SU-DHL-6 (cell line): Measurements from ENCODE around the gene HS6ST3.

Experiments used
- H2AFZ ChIP-seq: fragments of 200-600 bp; sonication (generic); 2 replicates; pipeline ENCODE4 v1.6.1; 2014; ENCODE audit warnings: low read depth, mild to moderate bottlenecking, moderate library complexity, mixed read lengths, antibody characterized with exemption, low read length; ENCODE audit not compliant: severe bottlenecking
- H3F3A ChIP-seq: fragments of 200-600 bp; shearing (Covaris generic); 2 replicates; pipeline ENCODE4 v1.6.0; 2016; ENCODE audit warnings: antibody characterized with exemption, mild to moderate bottlenecking; ENCODE audit not compliant: insufficient read depth
- H3K27ac ChIP-seq: fragments of 200-600 bp; sonication (generic); 2 replicates; pipeline ENCODE4 v1.5.1; 2016; ENCODE audit warnings: low read depth, mild to moderate bottlenecking, low read length, moderate library complexity, mixed read lengths
- H3K27me3 ChIP-seq: fragments of 200-600 bp; sonication (generic), shearing (Covaris generic); 2 replicates; pipeline ENCODE4 v1.6.0; 2014; ENCODE audit warnings: mild to moderate bottlenecking, low read length
- H3K36me3 ChIP-seq: fragments of 200-600 bp; sonication (generic); 2 replicates; pipeline ENCODE4 v1.6.1; 2014; ENCODE audit warnings: mild to moderate bottlenecking, low read length, mixed read lengths
- H3K4me2 ChIP-seq: fragments of 300-600, 200-600 bp; shearing (Covaris generic), sonication (generic); 2 replicates; pipeline ENCODE4 v1.6.0; 2014; ENCODE audit warnings: low read length, low read depth, mild to moderate bottlenecking; ENCODE audit not compliant: poor library complexity, severe bottlenecking
- H3K4me3 ChIP-seq: fragments of 200-600 bp; sonication (generic); 2 replicates; pipeline ENCODE4 v1.5.1; 2014; ENCODE audit warnings: antibody characterized with exemption, low read length, mild to moderate bottlenecking, mixed read lengths; ENCODE audit not compliant: insufficient read depth, poor library complexity, severe bottlenecking
- H3K79me2 ChIP-seq: fragments of 200-600 bp; sonication (generic); 2 replicates; pipeline ENCODE4 v1.6.1; 2014; ENCODE audit warnings: mild to moderate bottlenecking, low read length, moderate library complexity; ENCODE audit not compliant: insufficient read depth
- H3K9ac ChIP-seq: fragments of 200-600 bp; sonication (generic); 2 replicates; pipeline ENCODE4 v1.7.0; 2014; ENCODE audit warnings: mild to moderate bottlenecking, low read length
- H3K9me2 ChIP-seq: fragments of 200-600 bp; sonication (generic); replicated peaks from 2 replicates; pipeline ENCODE4 v1.6.1; 2014; ENCODE audit warnings: low read length; ENCODE audit not compliant: insufficient read depth
- H3K9me3 ChIP-seq: fragments of 200-600 bp; sonication (generic); 2 replicates; pipeline ENCODE4 v1.6.1; 2014; ENCODE audit warnings: low read length, mixed read lengths; ENCODE audit not compliant: insufficient read depth
- H4K20me1 ChIP-seq: fragments of 200-600 bp; sonication (generic); 2 replicates; pipeline ENCODE4 v1.6.1; 2014; ENCODE audit warnings: low read depth, mild to moderate bottlenecking, antibody characterized with exemption, low read length, moderate library complexity, mixed read lengths
- CTCF ChIP-seq: fragments of 200-600 bp; sonication (generic); IDR thresholded peaks from one replicate; pipeline ENCODE4 v1.5.1; 2017; ENCODE audit warnings: antibody characterized with exemption, mild to moderate bottlenecking, low read length, moderate library complexity; ENCODE audit not compliant: insufficient read depth, poor library complexity, severe bottlenecking
- EZH2phosphoT487 ChIP-seq: fragments of 200-600 bp; sonication (generic), shearing (Covaris generic); conservative IDR thresholded peaks from 2 replicates; pipeline ENCODE4 v1.6.1; 2018; ENCODE audit warnings: mild to moderate bottlenecking, antibody characterized with exemption, low read length, moderate library complexity, mixed read lengths

Gene HS6ST3

GRCh38 chr13:96646515-96647211, 556.8 kb downstream of the HS6ST3 start:
- Histone ChIP-seq H3K9me3 (no peaks in the 10 kb centered on the region; the same call in 1 of the 2 replicates), H2AFZ (no peak overlapping the region), H3K36me3 (no peaks in the 10 kb centered on the region), H3K4me2 (no peak overlapping the region), H4K20me1 (no peaks in the 10 kb centered on the region), H3K9me2 (no peaks in the 10 kb centered on the region), H3K9ac (no peak overlapping the region), H3K79me2 (no peaks in the 10 kb centered on the region), H3K4me3 (no peak overlapping the region), H3F3A (no peaks in the 10 kb centered on the region), H3K27ac (no peak overlapping the region), H3K27me3 (no peaks in the 10 kb centered on the region)
- TF ChIP-seq EZH2phosphoT487 (no peak), CTCF (no peak)

- no peak overlapping the region for H3K4me2 ChIP-seq
- H2AFZ ChIP-seq: no peak overlapping the region
- no peaks in the 10 kb centered on the region for H3K79me2 ChIP-seq
- H3F3A ChIP-seq: no peaks in the 10 kb centered on the region
- no peaks in the 10 kb centered on the region for H3K9me3 ChIP-seq
- no peaks in the 10 kb centered on the region for H3K9me2 ChIP-seq
- no peaks in the 10 kb centered on the region for H3K36me3 ChIP-seq
- no peaks in the 10 kb centered on the region for H4K20me1 ChIP-seq
- TF ChIP-seq CTCF (no peak), EZH2phosphoT487 (no peak)
- H3K9ac ChIP-seq: no peak overlapping the region
- H3K27ac ChIP-seq: no peak overlapping the region
- H3K4me3 ChIP-seq: no peak overlapping the region
- no peaks in the 10 kb centered on the region for H3K27me3 ChIP-seq
These were observed 560.5 kb downstream of the HS6ST3 start for GRCh38 chr13:96650301-96650886.

- no peaks in the 10 kb centered on the region for H3K36me3 ChIP-seq
- H3K27me3 ChIP-seq: no peaks in the 10 kb centered on the region
- no peaks in the 10 kb centered on the region for H4K20me1 ChIP-seq
These were observed 561.7 kb downstream of the HS6ST3 start for GRCh38 chr13:96651598-96651997.

More at GRCh38 chr13:96651598-96651997, 561.7 kb downstream of the HS6ST3 start:
- Histone ChIP-seq H3K79me2 (no peaks in the 10 kb centered on the region), H3K4me3 (no peak overlapping the region), H2AFZ (no peak overlapping the region), H3K9me2 (no peaks in the 10 kb centered on the region), H3K9me3 (no peaks in the 10 kb centered on the region), H3K4me2 (no peak overlapping the region), H3K27ac (no peak overlapping the region), H3K9ac (no peak overlapping the region), H3F3A (no peaks in the 10 kb centered on the region)
- TF ChIP-seq EZH2phosphoT487 (no peak), CTCF (no peak)
